LHCN-M2 (cell line): ENCODE data around the gene WDPCP. TPM values are rescaled to one million over a fixed set of nuclear protein-coding genes. Genes with fewer than 3 reads are reported as not detected.
"Not testable (repeated sequence)": the region's sequence is repeated elsewhere in the genome, so short reads cannot be mapped to it uniquely, and the experiment has no call there.

Experiments
- DNase-seq: peaks from one replicate; pipeline ENCODE4 v3.0.0-alpha.2; 2012; ENCODE audit warnings: low read depth
- total RNA-seq: library from RNA; depleted of rRNA; stranded (reverse); fragments of >200 nt; gene quantifications from 2 replicates; pipeline ENCODE4 v1.2.3, GENCODE V29; 2014

The WDPCP gene
- total RNA-seq, 1 experiment from 2014 or later: 6.8 TPM

- peak; percentile 21 for DNase-seq
Measured at GRCh38 chr2:63544017-63544627, 44.2 kb downstream of the WDPCP start.

GRCh38 chr2:63539416-63540162, 48.7 kb downstream of the WDPCP start:
- no peak for DNase-seq

- DNase-seq: no peak
Measured at GRCh38 chr2:63538390-63538789, 49.9 kb downstream of the WDPCP start.

- DNase-seq: peak; percentile 68
Measured at GRCh38 chr2:63537306-63537705, 51.0 kb downstream of the WDPCP start.

- no peak for DNase-seq
Measured at GRCh38 chr2:63530704-63531279, 57.5 kb downstream of the WDPCP start.

GRCh38 chr2:63525905-63526304, 62.4 kb downstream of the WDPCP start:
- DNase-seq: no peak

- DNase-seq: no peak
Measured at GRCh38 chr2:63522950-63523349, 65.3 kb downstream of the WDPCP start.

GRCh38 chr2:63520793-63521192, 67.5 kb downstream of the WDPCP start:
- no peak for DNase-seq

- DNase-seq: peak; percentile 17
Measured at GRCh38 chr2:63514781-63515180, 73.5 kb downstream of the WDPCP start.

GRCh38 chr2:63514237-63514716, 74.0 kb downstream of the WDPCP start:
- no peak for DNase-seq

- DNase-seq: no peak
Measured at GRCh38 chr2:63506320-63506719, 82.0 kb downstream of the WDPCP start.

- no peak for DNase-seq
Measured at GRCh38 chr2:63503818-63504217, 84.5 kb downstream of the WDPCP start.

GRCh38 chr2:63500398-63500797, 87.9 kb downstream of the WDPCP start:
- no peak for DNase-seq

- DNase-seq: no peak
Measured at GRCh38 chr2:63497576-63497975, 90.7 kb downstream of the WDPCP start.

GRCh38 chr2:63494968-63495367, 93.3 kb downstream of the WDPCP start:
- DNase-seq: no peak

GRCh38 chr2:63494100-63494499, 94.2 kb downstream of the WDPCP start:
- no peak for DNase-seq

GRCh38 chr2:63488118-63488713, 100.1 kb downstream of the WDPCP start:
- DNase-seq: peak; percentile 36

- DNase-seq: no peak
Measured at GRCh38 chr2:63486861-63487290, 101.4 kb downstream of the WDPCP start.

GRCh38 chr2:63484901-63485300, 103.4 kb downstream of the WDPCP start:
- DNase-seq: no peak

- no peak for DNase-seq
Measured at GRCh38 chr2:63484481-63484880, 103.8 kb downstream of the WDPCP start.

GRCh38 chr2:63477686-63478085, 110.6 kb downstream of the WDPCP start:
- no peak for DNase-seq

- not testable (repeated sequence) for DNase-seq
Measured at GRCh38 chr2:63469313-63469712, 119.0 kb downstream of the WDPCP start.
